Stimulated activated CD4-positive, alpha-beta T cell treated with anti-CD3 and anti-CD28 coated beads, TNF-alpha, amount 100 ng/mL, for 48 hours (primary cell): ENCODE measurements around the gene GPR31.
"Not testable (repeated sequence)": the region's sequence is repeated elsewhere in the genome, so short reads cannot be mapped to it uniquely, and the experiment has no call there.

Experiments
- DNase-seq, 3 donors: peaks; one replicate each; pipeline ENCODE4 v3.0.0-alpha.2; 2020; ENCODE audit warnings: low read depth in 3 of 3

GPR31 gene, protein sequence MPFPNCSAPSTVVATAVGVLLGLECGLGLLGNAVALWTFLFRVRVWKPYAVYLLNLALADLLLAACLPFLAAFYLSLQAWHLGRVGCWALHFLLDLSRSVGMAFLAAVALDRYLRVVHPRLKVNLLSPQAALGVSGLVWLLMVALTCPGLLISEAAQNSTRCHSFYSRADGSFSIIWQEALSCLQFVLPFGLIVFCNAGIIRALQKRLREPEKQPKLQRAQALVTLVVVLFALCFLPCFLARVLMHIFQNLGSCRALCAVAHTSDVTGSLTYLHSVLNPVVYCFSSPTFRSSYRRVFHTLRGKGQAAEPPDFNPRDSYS

DNA sequence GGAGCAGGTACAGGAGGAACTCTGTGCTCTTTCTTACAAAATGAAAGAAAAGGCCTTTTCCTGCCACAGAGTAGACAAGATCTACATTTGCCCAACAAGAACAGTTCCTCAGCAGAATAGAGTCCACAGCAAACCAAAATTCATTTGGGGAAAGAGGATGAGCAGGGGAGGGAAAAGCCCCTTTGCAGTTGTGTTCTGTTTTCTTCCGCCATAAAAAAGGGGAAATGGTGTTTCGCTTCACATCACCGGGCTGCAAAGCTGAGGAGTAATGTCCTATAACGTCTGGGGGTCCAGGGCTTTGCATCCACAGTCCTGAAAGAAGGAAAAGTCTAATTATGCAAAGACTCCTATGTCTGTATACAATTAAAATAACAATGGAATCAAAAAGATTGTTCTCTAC, at the start of gene GPR31:
TSS of gene GPR31 (minus strand) at position 118 of the 400 bp plus-strand sequence. CDS start 149 bp downstream, outside the sequence.
- DNase-seq = no peak

DNA sequence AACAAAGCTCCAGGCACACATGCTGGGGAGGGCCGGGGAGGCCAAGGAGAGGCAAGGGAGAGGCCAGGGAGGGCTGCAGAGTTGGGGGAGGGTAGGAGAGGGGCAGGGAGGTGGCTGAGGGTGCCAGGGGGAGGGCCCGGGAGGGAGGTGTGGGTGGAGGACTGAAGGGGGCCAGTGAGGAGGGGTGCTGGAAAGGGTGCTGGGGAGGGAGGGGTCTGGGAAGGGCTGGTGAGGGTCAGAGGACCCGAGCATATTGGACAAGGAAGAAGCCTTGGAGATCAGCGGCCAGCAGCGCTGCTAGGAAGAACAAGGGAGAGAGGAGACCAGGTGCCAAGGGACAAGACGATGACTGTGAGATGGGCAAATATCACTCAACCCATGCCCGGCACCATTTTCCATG, 49.7 kb upstream of the GPR31 start:
- no peak for DNase-seq

DNA sequence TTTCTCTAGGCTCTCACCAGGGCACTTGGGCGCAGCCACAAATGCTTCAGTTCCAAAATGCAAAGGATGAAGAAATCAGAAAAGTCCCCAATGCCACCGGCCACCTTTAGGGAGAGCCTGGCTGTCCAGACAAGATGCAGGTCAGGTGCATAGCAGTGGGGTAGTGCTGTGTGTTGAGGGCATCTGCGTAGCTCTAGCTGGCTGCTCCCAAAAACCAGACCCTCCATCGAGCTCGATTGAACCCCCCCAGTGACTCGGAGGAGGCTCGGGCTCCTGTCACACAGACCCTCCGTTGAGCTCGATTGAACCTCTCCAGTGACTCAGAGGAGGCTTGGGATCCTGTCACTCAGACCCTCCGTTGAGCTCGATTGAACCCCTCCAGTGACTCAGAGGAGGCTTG, 47.5 kb upstream of the GPR31 start:
- not testable (repeated sequence) for DNase-seq

DNA sequence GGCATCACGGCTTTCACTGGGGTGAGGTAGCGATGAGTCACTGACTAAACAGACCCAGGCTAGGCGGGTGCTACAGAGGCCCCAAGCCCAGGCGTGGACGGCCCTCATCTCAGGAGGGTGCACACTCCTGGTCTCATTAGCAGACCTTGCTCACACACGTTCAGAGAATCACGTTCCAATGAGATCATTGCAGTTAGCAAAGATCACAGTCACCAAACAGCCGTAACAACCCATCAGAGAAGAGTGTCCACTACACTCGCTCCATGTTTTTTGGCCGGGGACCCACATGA, 46.2 kb upstream of the GPR31 start:
- DNase-seq = not testable (repeated sequence)

DNA sequence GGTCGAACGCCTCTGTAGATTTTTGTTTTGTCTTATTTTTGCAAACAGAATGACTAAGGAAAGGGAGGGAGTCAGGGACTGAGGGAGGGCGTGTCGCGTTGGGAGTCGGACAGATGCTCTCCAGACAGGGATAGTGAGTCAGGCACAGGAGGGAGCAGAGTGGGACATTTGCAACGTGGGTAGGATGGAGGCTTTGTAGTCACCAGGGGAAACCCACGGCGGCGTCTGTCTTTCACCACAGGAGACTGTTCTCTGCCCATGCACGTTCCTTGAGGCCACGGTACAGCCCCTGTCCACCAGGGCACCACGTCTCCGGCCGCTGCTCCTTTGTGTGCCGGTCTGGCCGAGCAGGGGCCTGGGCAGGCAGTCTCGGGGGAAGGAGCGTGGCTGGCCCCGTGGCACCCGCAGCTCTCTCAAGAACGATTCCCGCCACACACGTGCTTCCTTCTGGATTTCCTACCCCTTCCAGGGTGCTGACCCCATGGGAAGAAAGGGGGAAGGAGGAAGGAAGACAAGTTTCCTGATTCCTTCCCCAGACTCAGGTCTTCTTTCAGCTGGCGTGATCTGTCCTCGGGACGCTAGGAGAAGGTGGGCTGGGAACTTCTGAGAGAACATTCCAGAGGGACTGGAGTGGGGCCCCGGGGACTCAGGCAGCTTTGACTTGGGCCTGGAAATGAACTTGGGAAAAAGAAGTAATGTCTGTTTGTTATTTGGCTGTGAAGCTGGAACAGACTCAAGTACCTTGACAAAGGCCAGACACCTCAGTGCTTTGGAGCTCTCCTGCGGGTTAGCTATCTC, 45.7 kb upstream of the GPR31 start:
- DNase-seq = not testable (repeated sequence)

DNA sequence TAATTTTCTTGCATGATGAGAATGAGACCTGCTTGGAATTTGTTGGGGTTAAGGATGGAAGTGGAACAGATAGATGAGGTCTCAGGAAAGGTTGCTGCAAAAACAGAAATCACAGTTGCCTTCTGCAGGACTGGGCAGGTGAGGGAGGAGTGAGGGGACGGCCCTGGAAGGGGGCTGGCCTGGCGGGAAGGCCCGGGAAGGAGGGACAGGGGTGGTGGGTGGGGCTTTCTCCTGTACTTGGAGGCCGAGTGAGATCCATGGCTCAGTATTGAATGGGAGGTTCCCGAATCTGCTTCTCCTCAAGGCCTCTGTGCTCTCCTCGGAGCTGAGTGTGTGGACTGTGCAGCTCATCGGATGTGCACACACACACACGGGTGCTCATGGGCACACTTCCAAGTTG, 44.8 kb upstream of the GPR31 start:
- DNase-seq = not testable (repeated sequence)

DNA sequence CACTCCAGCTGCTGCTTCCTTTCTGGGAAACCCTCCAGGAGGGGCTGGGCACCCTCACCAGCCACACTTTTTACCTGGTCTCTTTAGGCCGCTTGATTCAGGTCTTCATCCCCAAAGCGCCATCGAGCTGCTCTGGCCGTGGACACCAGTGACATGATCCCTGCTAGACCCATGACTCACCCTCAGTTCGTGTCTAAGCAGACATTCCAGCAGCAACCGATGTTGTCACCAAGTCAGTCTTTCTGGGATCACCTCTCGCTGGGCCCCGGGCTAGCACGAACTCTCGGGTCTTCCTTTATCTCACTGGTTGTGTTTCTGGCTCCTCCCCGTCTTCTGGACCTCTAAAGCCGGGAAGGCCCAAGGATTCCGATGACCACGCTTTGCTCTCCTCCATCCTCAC, 43.0 kb upstream of the GPR31 start:
- no peak for DNase-seq

DNA sequence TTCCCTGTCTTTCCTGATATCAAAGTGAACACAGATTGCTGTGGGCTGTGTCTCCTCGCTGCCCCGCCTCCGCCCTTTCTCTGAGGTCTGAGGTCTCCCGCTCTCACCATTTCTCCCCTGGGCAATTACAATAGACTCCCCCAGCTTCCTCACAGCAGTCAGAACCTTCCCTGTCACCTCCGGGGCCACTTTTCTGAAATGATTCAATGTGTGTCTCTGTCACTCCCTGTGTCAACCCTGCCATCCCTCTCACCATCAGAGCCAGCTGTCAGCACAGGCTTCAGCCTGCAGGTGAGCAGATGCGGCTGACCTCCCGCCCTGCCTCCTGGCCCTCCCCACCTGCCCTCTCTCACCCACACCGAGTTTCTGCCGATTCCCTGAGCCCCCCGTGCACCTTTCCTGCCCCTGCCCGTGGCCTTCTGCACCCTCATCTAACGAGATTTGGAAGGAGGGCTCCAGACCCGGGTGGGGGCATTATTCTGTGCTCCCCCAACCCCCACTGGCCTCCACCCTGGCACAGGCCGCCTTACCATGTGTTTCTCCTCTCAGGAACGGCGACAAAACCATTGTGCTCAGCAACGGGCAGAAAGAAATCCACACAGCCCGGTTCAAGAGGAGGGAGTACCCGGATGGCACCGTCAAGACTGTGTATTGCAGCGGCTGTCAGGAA, 38.3 kb upstream of the GPR31 start:
- DNase-seq = not testable (repeated sequence)

DNA sequence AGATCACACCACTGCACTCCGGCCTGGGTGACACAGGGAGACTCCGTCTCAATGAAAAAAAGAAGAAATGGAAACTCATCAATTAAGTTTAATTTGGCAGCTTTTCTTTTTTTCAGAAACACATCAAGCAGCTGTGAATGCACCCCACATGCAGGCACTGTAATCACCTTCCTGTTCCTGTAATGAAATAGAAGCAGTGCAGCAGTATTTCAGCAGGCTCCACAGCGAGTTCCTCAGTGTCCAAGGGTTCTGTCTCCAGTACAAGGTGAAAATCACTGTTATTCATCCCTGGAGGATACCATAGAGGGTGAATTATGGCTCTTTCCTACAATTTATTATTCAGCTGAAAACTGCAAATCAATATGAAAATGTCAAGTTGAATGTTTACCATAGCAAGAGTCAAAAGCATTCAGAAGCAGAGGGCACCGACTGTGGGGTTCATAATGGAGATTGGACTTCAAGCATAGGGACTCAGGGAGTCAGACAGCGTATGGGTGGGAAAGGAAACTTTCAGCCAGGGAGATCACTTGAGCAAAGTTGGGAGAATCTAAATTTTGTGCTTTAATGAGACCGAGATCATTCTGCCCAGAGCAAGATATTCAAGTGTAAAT, 35.8 kb upstream of the GPR31 start:
- DNase-seq = not testable (repeated sequence)

DNA sequence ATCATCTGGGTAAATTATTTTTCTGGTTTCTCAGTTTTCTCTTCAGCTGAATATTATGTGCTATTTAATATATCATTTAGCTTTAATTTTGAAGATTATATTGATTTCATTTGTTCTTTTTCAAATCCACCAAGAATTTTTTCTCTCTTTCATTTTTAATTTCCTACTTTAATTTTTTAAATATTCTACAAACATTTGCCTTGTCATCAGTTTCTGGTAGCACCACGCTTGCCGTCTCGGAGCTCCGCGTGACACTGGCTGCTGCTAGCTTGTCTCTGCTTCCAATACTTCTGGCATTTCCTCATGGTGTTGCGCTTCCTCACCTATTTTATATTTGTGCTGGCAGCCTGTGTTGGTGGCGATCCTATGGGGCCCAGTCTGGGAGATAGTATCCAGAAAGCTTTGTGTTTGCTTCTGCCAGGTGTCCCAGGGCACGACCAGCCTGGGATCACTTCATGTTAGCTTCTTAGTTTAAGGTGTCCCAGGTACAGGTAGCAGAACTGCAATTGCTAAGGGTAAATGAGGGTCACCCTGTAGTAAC, 33.3 kb upstream of the GPR31 start:
- DNase-seq = not testable (repeated sequence)

DNA sequence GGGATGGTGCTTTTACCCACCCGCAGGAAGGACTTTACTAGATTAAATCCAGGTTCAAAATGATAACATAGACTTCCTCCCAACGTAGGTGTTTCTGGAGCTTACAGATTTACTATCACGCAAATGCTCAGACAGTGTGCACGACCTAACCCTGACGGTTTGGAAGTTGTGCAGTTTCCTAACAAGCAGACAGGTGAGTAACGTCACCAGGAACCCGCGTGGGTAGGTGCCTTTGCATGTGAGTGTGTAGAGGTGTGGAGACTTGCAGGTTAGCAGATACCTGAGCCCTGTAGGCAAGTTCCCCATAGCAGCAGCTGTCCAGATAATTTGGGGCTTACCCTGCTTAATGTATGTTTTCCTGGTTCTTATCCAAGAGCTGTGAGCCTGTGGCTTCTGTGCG, 29.5 kb upstream of the GPR31 start:
- DNase-seq = not testable (repeated sequence)

DNA sequence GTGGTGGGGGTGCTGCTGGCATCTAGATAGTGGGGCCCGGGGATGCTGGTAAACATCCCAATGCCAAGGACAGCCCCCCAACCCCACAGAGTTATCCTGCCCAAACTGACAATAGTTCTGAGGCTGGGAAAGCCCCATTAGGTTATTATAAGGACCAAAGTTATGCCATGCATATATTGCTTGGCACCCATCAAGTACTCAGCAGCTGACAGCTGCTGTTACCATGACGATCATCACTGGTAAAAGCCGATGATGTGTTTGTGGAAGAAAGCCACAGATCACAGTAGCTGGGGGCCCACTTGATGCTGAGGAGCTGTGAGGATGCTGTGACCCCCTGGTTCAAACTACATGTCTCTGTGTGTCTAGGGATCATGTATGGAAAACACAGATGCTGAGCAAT, 27.3 kb upstream of the GPR31 start:
- DNase-seq = not testable (repeated sequence)

DNA sequence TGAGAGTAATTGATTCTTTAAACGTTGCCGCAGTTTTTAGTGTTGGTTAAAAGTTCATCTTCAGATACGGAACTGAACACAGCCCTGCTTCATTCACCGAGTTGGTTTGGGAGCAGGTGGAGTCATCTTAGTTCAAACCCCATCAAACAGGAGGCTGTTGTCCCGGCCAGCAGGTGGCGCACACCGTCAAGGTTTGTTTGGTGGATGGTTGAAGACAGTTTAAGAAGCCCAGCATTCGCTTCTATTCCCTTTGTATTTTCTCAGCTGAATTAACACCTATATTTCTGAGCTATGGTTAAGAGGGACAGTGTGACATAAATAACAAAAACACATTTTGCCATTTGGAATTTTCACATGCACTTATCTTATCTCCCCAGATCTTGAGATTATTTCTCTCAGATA, 25.1 kb upstream of the GPR31 start:
- not testable (repeated sequence) for DNase-seq

DNA sequence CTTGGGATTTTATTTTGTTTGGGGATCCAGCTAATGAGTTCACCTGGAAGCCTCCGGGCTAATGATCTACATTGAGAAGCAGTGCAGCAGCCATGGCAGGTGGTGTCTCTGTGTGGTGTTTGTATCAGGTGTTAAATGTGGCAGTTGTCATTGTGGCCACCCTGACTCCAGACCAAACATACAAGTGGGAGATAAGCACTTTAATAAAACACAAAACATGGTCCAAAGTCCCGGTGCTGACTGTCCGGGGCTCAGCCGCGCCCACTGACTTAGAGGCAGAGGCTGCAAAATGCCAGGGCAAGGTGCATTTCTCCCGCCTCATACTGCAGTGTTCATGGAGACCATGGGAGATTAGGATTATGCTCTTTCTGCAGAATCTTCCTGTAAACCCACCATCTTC, 23.6 kb upstream of the GPR31 start:
- DNase-seq = not testable (repeated sequence)

DNA sequence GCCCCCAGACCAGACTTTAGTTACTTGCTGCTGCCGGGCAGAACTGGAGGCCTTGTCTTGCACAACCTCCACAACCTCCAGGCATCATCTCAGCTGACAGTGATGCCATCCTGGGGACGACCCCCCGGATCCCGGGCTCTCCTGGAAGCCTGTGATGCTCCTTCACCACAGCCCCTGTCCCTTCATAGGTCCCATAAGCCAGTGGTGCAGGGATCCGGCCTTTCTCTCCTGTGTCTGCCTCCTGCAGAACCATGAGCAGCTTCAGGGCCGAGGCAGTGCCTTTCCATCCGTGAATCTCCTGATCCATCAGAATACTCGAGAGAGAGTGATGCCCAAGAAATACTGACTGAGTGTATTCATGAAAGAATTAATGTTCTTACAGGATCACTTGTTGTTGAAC, 22.3 kb upstream of the GPR31 start:
- not testable (repeated sequence) for DNase-seq

DNA sequence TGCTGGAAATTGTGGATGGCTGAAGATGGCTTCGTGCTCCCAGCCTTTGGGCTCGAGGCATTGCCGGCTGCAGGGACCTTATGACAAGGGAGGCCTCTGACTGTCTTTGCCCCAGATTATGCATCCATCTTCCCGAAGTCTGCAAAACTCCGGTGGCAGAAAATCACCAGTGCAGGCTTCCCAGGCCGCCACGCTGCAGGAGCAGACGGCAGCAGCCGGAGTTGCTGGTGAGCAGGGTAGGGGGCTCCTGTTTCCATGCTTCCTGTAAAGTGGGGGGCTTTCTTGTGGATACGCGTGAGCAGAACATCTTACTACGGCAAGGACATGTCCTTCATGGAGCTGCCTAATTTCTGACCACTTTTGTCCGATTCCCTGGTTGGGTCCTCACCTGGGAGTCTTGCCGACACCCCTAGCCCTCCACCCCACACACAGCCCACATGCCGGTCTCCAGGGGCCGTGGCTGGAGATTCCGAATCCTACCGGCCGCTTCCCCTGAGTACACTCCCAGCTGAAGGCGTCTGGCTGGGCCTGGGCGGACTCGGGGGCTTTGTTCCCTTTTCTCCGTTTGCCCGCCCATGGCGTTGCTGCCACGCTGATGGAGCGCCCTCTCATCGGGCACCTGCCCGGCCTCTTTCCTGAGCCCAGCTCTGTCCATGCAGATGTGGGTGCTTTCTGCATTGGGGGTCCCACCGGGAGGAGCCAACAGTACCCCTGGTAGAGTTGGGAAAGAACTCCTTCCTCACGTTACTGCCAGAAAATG, 21.3 kb upstream of the GPR31 start:
- not testable (repeated sequence) for DNase-seq

DNA sequence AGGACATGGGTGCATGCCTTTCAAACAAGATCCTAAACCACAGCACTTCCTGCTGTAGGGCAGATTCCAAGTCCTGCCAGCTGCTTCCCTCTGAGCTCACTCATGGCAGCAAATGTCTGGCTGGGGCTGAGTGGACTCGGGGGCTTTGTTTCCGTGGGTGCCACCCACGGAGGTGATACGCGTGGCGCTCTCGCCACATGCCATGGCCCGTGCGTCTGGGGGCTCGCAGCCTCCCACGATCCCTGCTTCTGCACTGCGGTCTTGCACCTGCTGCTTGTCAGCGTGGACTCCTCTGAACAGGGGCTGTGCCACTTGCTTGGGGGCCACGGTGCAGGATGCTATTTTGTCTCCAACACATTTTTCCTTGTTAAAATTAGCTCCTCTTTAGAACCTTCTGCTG, 19.5 kb upstream of the GPR31 start:
- DNase-seq = not testable (repeated sequence)

DNA sequence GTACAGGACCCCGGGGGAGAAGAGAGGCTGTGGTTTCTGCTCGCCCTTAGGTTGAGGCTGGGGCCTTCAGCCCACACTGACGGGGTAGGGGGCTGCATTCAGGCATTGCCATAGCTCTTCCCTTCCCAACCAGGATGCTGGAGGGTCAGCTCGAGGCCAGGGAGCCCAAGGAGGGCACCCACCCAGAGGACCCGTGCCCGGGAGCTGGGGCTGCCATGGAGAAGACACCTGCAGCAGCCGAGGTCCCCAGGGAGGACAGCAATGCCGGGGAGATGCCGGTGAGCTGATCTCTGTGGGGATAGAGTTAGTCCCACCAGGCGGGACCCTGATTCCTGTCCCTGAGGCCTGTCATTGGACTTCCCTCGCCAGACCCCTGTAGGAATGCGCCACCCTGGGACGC, 14.2 kb upstream of the GPR31 start:
- not testable (repeated sequence) for DNase-seq

DNA sequence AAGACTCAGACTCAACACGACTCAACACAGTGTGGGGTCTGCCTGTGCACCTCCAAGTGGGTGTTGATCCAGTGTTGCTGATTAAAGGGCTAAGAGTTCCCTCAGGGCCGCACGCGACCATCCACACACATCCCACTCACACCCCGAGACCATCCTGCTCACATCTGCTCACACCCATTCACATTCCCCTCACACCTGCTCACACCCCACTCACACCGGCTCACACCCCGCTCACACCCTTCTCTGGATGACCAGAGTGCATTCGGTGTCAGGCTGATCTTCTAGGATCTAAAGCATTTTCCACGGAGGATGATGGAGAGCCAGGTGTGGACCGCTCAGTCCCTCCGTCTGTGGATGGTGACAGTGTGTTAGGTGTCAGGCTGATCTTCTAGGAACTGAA, 13.5 kb upstream of the GPR31 start:
- not testable (repeated sequence) for DNase-seq

DNA sequence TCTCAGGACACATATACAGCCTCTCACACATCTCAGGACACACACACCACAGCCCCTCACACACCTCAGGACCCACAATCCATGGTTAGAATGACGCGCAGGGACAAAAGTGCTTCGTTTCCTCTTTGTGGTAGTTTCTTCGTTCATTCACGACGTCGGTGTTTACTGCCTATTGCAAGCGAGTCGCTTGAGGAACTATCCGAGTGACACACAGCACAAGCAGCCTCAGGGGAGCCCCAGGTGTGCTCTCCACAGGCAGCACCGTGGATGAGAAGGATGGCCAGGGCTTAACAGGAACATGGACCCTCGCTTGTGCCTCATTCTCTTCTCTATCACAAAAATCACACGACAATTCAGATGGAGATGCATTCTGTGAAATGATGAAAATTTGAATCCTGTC, 12.1 kb upstream of the GPR31 start:
- not testable (repeated sequence) for DNase-seq

DNA sequence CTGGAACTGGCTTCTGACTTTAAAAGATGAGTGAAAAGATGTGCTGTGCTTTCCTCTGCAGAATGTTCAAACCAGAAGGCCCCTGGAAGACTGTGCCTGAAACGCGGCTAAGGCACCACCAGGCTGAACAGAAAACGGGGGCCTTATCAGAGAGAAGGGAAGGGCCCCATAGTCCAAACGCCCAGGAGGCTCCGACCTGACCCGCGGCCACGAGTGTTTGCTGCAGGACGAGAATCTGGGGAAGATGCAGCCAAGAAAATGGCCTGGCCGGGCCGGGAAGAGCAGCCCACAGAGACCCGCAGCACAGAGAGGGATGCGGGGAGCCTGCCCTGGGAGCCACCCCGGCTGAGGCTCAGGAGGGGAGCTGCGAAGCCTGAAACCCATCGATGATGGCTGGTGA, 10.5 kb upstream of the GPR31 start:
- not testable (repeated sequence) for DNase-seq
